Retina (tissue), 1 donor: ENCODE measurements around the gene RPL15.

Experiments used
- DNase-seq: peaks from one replicate; pipeline ENCODE4 v3.0.0-alpha.2; 2016

Gene RPL15

GRCh38 chr3:23968463-23969184 is 51.7 kb downstream of the RPL15 start:
- DNase-seq: no peak

GRCh38 chr3:23969393-23969792 is 52.5 kb downstream of the RPL15 start:
- DNase-seq: no peak
